ENCODE data around the gene NAA40.
"Not testable (repeated sequence)": the region's sequence is repeated elsewhere in the genome, so short reads cannot be mapped to it uniquely, and the experiment has no call there.

Gene NAA40

DNA sequence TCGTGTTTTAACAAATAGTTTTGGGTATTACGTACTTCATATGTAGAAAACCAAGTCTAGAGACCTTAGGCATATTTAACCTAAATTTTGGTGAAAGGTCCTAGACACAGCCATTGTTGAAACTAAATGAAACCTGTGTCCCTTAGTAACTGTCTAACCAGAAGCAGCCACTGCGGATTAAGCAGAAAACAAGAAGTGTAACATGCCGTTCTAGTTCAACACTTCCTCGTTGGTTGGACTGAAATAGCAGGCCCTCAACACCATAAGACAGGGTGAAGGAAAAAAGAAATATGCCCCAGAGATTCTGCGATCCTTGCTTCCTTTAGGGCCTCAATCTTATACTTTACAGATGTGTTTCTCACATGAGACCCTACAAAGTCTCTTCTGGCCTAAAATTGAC lies 2.0 kb downstream of the NAA40 start:
- no peak for DNase-seq

GRCh38 chr11:63941901-63942300 lies 3.1 kb downstream of the NAA40 start:
- no peak for DNase-seq

DNA sequence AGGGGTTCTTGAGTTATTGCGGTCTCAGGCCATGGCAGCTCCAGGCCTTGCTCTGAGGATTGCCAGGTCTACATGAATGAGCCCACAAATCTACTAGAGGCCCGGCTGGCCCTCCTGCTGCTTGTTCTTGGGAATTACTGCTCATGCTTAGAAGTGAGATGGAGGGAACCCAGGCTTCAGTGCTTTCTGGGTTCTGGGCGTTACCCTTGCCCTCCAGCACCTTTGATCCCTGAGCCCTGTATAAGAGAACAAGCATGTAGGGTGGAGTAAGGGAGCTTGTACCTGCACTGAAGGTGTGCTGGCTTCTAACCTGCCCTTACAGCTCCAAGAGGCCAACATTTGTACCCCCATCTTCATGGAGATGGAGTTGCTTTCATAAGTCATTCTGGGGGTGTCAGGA lies 4.0 kb downstream of the NAA40 start:
- no peak for DNase-seq

DNA sequence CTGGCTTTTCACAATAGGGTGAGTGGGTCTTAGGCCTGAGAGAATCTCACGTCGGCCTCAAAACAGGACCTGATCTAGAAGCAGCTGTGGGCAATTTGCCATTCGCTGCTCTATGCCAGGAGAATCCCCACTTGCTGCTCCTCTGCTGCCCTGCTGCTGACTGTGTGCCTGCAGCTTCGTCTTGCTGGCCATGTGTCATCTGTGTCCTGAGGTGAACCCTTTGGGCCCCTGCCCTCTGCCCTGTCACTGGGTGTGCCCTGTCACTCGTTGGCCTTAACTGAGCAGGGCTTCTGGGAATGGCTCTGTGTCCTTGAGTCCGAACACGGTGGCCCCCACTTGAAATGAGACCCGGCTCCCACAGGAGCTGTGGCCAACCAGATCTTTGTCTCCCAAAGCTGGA lies 6.2 kb downstream of the NAA40 start:
- no peak for DNase-seq

DNA sequence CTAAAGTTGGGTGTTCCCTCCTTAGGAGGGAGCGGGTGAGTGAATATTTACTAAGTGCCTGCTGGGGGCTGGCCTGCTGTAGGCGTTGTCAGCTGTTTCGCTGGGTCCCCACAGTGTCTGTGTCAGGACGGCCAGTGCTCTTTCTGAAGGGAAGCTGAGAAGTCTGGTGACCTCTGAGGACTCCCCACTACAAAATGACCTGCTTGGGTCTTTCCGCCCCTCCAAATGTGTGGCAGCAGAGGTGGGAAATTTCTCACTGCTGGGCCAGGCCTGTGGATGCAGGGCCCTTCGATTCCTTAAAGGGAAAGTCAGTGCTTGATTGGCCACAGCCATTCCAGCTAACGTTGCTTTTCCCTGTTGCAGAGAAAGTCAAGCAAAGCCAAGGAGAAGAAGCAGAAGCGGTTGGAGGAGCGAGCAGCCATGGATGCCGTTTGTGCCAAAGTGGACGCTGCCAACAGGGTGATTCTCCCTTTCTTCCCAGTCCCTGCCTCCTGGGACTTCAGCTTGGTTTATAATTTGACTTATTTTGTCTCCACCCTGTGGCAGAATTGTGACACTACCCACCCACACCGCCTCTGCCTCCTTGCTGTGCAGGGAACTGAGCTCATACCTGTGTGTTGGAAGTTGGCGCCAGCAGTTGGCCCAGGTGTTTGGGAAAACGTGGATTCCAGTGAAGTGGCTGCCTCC lies 6.8 kb downstream of the NAA40 start:
- DNase-seq, result peak; percentile 74

DNA sequence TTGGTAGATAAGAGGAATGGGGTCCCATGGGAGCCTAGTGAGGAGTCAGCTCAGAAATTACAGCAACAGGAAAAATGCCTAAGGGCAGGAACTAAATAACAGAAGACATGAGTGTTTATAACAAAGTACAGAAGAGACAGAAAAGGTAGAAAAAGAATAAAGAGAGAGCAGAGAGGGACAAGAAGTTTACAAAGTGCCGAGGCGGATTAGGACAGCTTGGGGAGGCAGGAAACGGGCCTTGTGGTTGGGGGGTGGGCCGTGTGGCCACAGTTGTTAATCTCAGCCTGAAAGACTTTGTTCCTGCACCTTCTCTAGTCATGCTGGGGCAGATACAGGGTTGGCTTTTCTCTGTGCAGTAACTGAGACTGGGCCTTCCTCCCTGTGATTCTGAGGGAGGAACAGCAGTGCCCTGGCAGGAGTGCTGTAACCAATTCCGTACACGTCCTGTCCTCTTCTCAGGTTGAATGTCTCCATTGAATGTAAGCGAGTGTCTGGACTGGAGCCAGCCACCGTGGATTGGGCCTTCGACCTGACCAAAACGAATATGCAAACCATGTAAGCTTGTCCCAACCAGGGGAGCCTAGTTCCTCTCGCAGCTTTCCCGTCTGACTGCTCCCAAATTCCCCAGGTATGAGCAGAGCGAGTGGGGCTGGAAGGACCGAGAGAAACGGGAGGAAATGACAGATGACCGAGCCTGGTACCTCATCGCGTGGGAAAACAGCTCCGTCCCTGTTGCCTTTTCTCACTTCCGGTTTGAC lies 13.2 kb downstream of the NAA40 start:
- DNase-seq, result no peak

GRCh38 chr11:63952570-63952969 lies 13.8 kb downstream of the NAA40 start:
- DNase-seq, result no peak

DNA sequence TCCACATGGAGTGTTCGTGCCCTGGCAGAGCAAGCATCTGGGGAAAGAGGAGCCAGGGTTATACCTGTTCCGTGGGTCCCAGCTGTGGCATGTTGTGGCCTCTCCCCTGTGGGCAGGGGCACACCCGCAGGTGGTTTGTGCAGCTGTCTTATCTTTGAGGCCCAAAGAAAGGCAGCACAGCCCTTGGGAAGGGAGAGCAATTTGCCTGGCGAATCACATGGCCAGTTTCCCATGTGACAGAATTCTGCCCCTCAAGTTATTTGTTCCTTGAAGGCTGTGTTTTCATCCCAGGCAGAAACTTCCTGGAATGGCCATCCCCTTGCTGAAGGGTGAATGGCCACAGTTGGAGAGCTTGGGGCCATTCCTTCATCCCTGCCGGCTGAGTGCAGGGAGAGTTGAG lies 19.2 kb downstream of the NAA40 start:
- DNase-seq, result no peak

- DNase-seq, result peak; percentile 25
Observed at GRCh38 chr11:63961608-63962412, 23.0 kb downstream of the NAA40 start.

GRCh38 chr11:63963895-63964294 lies 25.1 kb downstream of the NAA40 start:
- DNase-seq, result not testable (repeated sequence)

GRCh38 chr11:63966444-63966843 lies 27.6 kb downstream of the NAA40 start:
- no peak for DNase-seq

DNA sequence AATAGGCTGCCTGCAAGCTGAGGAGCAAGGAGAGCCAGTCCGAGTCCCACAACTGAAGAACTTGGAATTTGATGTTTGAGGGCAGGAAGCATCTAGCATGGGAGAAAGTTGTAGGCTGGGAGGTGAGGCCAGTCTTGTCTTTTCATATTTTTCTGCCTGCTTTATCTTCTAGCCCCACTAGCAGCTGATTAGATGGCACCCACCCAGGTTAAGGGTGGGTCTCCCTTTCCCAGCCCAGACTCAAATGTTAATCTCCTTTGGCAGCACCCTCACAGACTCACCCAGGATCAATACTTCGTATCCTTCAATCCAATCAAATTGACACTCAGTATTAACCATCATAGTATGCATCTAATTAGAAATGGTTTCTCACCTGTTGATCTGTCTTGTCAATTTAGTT lies 30.7 kb downstream of the NAA40 start:
- DNase-seq, result no peak

DNA sequence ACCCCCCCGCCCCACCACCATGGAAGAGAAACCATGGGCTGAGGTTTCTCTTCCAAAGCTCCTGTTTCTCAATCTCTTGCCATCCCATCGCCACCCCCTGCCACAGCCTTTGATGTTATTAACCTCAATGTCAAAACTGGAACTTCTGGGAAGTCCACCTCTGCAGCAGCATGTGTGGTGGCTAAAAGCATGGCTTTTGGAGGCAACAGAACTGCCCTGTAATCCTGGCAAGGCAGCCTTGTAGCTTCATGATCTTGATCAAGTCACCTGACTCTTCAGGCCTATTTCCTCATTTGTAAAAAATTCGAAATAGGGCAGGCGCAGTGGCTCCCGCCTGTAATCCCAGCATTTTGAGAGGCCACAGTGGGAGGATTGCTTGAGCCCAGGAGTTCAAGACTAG lies 32.1 kb downstream of the NAA40 start:
- no peak for DNase-seq

GRCh38 chr11:63973912-63974258 lies 35.1 kb downstream of the NAA40 start:
- not testable (repeated sequence) for DNase-seq

DNA sequence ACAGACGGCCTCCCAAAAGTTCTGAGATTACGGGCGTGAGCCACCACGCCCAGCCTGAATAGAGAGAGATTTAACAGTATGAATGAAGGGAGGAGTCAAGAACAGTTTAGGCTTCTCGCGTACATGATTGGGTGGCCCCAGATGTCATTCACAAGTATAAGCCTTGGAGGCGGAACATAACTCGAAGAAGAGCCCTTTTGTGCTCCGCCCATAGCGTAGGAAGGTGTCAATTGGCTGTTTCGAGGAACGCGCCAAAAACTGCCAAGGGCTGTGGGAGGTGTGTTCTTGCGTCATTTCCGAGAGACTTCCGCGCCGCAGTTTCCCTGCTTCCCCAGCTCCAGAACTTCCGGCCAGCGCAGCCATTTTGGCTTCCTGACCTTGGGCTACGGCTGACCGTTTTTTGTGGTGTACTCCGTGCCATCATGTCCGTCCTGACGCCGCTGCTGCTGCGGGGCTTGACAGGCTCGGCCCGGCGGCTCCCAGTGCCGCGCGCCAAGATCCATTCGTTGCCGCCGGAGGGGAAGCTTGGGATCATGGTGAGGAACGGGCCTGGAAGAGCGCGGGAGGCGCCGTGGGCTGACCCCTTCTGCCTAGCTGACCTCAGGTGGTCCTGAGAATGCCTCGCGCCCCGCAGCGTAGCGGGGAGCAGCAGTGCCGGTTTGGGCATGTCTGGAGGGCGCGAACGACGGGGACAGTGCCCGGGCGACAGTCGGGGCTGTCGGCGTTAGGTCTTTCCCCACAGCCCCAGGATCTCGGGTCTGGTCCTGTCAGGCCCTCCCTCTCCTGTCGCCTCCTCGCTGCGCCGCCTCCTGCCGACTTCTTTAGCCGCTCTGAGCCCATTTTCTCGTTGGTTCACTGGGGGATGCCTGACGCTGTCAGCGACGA lies 35.7 kb downstream of the NAA40 start, which contains the start of gene COX8A:
Gene COX8A, plus strand, starts transcription at position 362 of the 885 bp plus-strand sequence. Its CDS starts 61 bp downstream, at position 423.
- DNase-seq, result peak; percentile 100

- DNase-seq, result no peak
Observed at GRCh38 chr11:63978551-63979239, 39.9 kb downstream of the NAA40 start.

DNA sequence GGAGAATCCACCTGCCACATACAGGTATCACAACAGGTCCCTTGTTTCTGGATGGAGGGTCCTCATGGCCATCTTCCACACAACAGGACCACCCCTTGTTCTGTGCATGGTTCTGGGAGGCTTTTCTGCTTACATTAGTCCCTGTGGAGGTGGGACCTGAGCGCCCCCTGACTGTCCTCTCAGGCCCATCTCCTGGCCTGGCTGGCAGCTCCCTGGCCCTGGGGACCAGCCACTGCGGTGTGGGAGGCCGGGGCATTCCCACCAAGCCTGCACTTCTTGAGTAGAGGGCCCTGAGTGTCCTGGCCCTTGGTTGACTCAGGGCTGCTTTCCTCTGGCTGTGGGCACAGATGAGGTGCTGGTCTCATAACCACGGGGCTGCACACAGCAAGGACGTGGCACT lies 40.6 kb downstream of the NAA40 start:
- no peak for DNase-seq

- peak; percentile 20 for DNase-seq
Observed at GRCh38 chr11:63985812-63986155, 47.0 kb downstream of the NAA40 start.

- DNase-seq, result peak; percentile 87
Observed at GRCh38 chr11:63986156-63986931, 47.5 kb downstream of the NAA40 start, which contains the start of gene OTUB1. TSS of gene OTUB1 (plus strand) at chr11:63986438. CDS start at chr11:63986457, 19 bp downstream.

DNA sequence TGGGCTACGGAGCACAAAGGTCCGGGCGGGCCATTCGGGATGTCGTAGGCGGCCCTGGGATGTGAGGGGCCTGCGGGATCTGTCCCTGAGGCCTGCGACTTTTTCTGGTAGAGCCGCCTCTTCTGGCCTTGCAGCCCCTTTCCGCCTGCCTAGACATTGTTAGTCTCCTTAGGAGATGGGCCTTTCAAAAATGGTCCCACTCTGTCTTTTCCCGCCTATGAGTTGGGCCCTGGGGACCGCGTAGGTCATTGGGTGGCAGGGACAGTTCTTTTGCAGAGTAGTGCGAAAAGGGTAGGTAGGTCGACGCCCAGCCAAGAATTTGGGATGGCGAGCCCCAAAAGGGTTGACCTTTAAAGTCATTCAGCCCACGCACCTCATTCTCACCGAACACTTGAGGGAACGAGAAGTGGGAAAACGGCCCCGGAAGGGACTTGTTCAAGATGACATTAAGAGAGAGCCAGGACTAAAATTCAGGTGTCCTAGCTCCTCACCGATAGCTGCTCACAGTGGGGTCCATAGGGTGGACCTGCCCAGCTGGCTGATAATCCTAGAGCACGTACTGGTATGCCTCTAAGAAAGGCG lies 48.2 kb downstream of the NAA40 start:
- no peak for DNase-seq

GRCh38 chr11:63991558-63991957 lies 52.8 kb downstream of the NAA40 start:
- DNase-seq, result no peak

Measured in fibroblast of skin of right biceps (primary cell).